Thoracic aorta (tissue), 2 donors: Measurements from ENCODE around the gene ZNF470. TPM values are rescaled to one million over a fixed set of nuclear protein-coding genes. Genes with fewer than 3 reads are reported as not detected.
A peak's percentile ranks its signal among the peaks of the same experiment; 100 is the strongest.

Source experiments
- ATAC-seq: fragments of 150-250 bp; one replicate; pipeline ENCODE4 v1.8.0; 2017; ENCODE audit warnings: low read depth; ENCODE audit not compliant: insufficient number of reproducible peaks, low FRiP score
- DNase-seq: peaks from one replicate; pipeline ENCODE4 v3.0.0-alpha.2; 2020; ENCODE audit warnings: low spot score
- H3K27ac ChIP-seq, 2 donors: fragments of 200-600 bp; sonication (generic); 1 replicate in 1 of 2; 2 replicates in 1 of 2; pipeline ENCODE4 v1.5.1; 2016; ENCODE audit warnings: mild to moderate bottlenecking in 2 of 2, moderate library complexity in 2 of 2
- H3K27me3 ChIP-seq: fragments of 200-600 bp; sonication (generic); replicated peaks from 2 replicates; pipeline ENCODE4 v1.6.0; 2016; ENCODE audit warnings: mild to moderate bottlenecking; ENCODE audit not compliant: insufficient read depth
- H3K36me3 ChIP-seq: fragments of 200-600 bp; sonication (generic); one replicate; pipeline ENCODE4 v1.5.1; 2016
- H3K4me1 ChIP-seq, 2 donors: fragments of 200-600 bp; sonication (generic); 1 replicate in 1 of 2; 2 replicates in 1 of 2; pipeline versions ENCODE4 v1.5.1 to v1.6.0; 2016; ENCODE audit warnings: low read depth in 2 of 2, mild to moderate bottlenecking in 1 of 2; ENCODE audit not compliant: control insufficient read depth in 1 of 2
- H3K4me3 ChIP-seq: fragments of 200-600 bp; sonication (generic); 2 replicates; pipeline ENCODE4 v1.5.1; 2016; ENCODE audit warnings: mild to moderate bottlenecking
- H3K9me3 ChIP-seq: fragments of 200-600 bp; sonication (generic); 2 replicates; pipeline ENCODE4 v1.5.1; 2016
- total RNA-seq, 2 donors: library from RNA; depleted of rRNA; stranded (reverse); fragments of >200 nt; gene quantifications; one replicate each; pipeline versions ENCODE4 v1.1.0 to v1.2.3, GENCODE V29; 2016
- TF ChIP-seq, protein P1 (sequence below): fragments of 200-600 bp; sonication (generic); IDR thresholded peaks from one replicate; pipeline ENCODE4 v1.5.1; 2019; ENCODE audit warnings: antibody characterized with exemption

The ZNF470 gene
- total RNA-seq, 2 donors from 2014 or later = 4.1 to 5.7 TPM

DNA sequence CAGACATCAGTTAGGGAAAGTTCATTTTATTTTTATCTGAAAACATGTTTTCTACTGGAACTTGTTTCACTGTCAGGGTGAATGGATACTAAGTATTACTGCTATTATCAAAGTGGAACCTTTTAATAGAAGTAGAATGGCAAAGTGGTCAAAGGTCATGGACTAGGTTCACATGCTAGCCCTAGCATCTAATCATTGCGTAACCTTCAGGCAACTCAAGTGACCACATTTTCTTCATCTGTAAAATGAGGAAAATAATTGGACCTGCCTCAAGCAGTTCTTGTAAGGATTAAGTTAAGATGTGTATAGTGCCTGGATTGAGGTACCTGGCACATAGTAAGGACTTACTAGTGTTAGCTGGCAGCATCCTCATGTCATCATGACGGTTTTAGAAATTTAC is 23.5 kb upstream of the ZNF470 start:
- peaks cover 67% of the 10 kb centered on the region for H3K36me3 ChIP-seq
- peaks cover 67% of the 10 kb centered on the region for H3K9me3 ChIP-seq
- no peak overlapping the region for H3K4me3 ChIP-seq
- H3K27ac ChIP-seq = no peak overlapping the region
- DNase-seq (no peak), ATAC-seq (no peak)
- peaks cover 0 to 11% of the 10 kb centered on the region in 2 donors for H3K4me1 ChIP-seq
- no peaks in the 10 kb centered on the region for H3K27me3 ChIP-seq
- TF ChIP-seq, protein P1, sequence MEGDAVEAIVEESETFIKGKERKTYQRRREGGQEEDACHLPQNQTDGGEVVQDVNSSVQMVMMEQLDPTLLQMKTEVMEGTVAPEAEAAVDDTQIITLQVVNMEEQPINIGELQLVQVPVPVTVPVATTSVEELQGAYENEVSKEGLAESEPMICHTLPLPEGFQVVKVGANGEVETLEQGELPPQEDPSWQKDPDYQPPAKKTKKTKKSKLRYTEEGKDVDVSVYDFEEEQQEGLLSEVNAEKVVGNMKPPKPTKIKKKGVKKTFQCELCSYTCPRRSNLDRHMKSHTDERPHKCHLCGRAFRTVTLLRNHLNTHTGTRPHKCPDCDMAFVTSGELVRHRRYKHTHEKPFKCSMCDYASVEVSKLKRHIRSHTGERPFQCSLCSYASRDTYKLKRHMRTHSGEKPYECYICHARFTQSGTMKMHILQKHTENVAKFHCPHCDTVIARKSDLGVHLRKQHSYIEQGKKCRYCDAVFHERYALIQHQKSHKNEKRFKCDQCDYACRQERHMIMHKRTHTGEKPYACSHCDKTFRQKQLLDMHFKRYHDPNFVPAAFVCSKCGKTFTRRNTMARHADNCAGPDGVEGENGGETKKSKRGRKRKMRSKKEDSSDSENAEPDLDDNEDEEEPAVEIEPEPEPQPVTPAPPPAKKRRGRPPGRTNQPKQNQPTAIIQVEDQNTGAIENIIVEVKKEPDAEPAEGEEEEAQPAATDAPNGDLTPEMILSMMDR = no peak

DNA sequence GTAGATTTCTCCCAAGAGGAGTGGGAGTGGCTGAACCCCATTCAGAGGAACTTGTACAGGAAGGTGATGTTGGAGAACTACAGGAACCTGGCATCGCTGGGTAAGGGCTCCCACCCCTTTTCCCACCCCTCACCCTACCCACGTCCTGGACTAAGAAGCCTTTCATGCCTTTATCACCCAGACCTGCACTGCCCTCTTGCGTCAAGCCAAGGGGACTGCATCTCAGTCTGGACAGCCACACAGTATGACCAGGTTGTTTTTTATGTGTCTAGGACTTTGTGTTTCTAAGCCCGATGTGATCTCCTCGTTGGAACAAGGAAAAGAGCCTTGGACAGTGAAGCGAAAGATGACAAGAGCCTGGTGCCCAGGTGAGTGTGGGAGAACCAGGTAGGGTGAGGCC is 19.7 kb upstream of the ZNF470 start:
- no peaks in the 10 kb centered on the region for H3K27me3 ChIP-seq
- H3K27ac ChIP-seq = no peak overlapping the region
- no peak for ATAC-seq
- H3K9me3 ChIP-seq = peaks cover 77% of the 10 kb centered on the region
- H3K4me1 ChIP-seq = no peaks in the 10 kb centered on the region
- TF ChIP-seq, protein P1 = no peak
- no peak overlapping the region for H3K4me3 ChIP-seq
- no peak for DNase-seq
- peaks cover 76% of the 10 kb centered on the region for H3K36me3 ChIP-seq

DNA sequence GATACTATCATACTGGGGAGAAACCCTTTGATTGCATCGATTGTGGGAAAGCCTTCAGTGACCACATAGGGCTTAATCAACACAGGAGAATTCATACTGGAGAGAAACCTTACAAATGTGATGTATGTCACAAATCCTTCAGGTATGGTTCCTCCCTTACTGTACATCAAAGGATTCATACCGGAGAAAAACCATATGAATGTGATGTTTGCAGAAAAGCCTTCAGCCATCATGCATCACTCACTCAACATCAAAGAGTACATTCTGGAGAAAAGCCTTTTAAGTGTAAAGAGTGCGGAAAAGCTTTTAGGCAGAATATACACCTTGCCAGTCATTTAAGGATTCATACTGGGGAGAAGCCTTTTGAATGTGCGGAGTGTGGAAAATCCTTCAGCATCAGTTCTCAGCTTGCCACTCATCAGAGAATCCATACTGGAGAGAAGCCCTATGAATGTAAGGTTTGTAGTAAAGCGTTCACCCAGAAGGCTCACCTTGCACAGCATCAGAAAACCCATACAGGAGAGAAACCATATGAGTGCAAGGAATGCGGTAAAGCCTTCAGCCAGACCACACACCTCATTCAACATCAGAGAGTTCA is 12.9 kb upstream of the ZNF470 start:
- no peak for ATAC-seq
- Histone ChIP-seq H3K4me3 (peak overlapping the region; percentile 37), H3K36me3 (peaks cover 46% of the 10 kb centered on the region), H3K27me3 (no peaks in the 10 kb centered on the region), H3K9me3 (peaks cover 92% of the 10 kb centered on the region), H3K4me1 (no peaks in the 10 kb centered on the region), H3K27ac (no peak overlapping the region)
- TF ChIP-seq, protein P1 = no peak
- DNase-seq = no peak

DNA sequence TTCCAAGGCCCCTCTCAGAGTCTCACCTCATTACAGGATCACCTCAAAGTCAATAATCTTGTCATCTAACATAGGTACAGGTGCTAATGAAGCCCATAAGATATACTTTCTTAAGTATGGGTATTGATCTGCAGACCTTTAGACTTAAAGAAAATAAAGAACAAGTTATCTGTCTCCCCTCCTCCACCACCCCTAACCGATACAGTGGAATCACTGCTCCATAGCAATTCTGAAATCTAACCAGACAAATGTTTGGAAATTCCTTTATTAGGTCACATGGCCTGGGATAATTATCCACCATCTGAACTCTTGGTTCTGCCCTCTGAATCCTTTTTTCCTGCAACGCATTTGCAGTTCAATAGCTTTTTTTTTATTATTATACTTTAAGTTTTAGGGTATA is 4.5 kb upstream of the ZNF470 start:
- no peak overlapping the region for H3K4me3 ChIP-seq
- ATAC-seq (no peak), DNase-seq (no peak)
- peaks cover 79% of the 10 kb centered on the region for H3K9me3 ChIP-seq
- TF ChIP-seq, protein P1 = no peak
- peaks cover 0 to 6% of the 10 kb centered on the region in 2 donors for H3K4me1 ChIP-seq
- no peak overlapping the region for H3K27ac ChIP-seq
- H3K36me3 ChIP-seq = no peaks in the 10 kb centered on the region
- no peaks in the 10 kb centered on the region for H3K27me3 ChIP-seq

DNA sequence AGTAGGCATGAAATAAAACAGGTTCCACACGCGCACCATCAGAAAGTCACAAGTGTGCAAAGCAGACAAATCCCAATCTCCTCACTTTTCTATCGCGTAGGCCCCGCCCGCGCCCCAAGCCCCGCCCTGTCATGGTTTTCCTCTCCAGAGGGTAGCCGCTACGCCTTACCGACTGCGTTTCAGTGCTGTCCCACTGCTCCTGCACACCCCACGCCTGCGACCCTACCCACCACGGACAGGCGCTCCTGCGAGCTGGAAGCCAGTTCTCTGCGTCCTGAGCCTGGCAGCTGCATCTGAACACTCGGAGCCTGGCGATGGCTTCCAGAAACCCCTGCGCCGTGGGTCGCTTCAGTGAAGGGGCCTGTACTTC is 379 bp upstream of the ZNF470 start:
- TF ChIP-seq, protein P1 = no peak
- Histone ChIP-seq H3K27me3 (no peaks in the 10 kb centered on the region), H3K36me3 (peaks cover 21% of the 10 kb centered on the region), H3K4me1 (peaks cover 6 to 15% of the 10 kb centered on the region in 2 donors), H3K9me3 (peaks cover 78% of the 10 kb centered on the region), H3K27ac (peak overlapping the region; percentile 80 to 83), H3K4me3 (peak overlapping the region; percentile 85)
- DNase-seq = peak; percentile 4
- ATAC-seq = no peak
